Upper lobe of left lung (tissue), 4 donors: ENCODE measurements around the gene PTCH1.

ENCODE experiments used
- CTCF ChIP-seq, 6 experiments: fragments of 450-650 bp in 4 of 6; fragments of 200-600 bp in 2 of 6; sonication (generic) in 2 of 6; IDR thresholded peaks; one replicate each; pipeline ENCODE4 v1.5.1; 2016 to 2019; ENCODE audit warnings: antibody characterized with exemption in 6 of 6
- EP300 ChIP-seq, 4 donors: sonication (generic); formaldehyde crosslinking; IDR thresholded peaks; one replicate each; pipeline ENCODE4 v1.5.1; 2017; ENCODE audit warnings: antibody characterized with exemption in 4 of 4, control low read depth in 2 of 4
- POLR2A ChIP-seq, 4 donors: fragments of 450-650 bp; IDR thresholded peaks; one replicate each; pipeline ENCODE4 v1.5.1; 2016 to 2017; ENCODE audit warnings: antibody characterized with exemption in 4 of 4, mild to moderate bottlenecking in 2 of 4
- POLR2AphosphoS5 ChIP-seq, 2 donors: sonication (generic); formaldehyde crosslinking; IDR thresholded peaks; one replicate each; pipeline ENCODE4 v1.5.1; 2017; ENCODE audit warnings: antibody characterized with exemption in 2 of 2

GRCh38 chr9:95411054-95411892 lies 105.5 kb downstream of the PTCH1 start:
- TF ChIP-seq POLR2A (IDR thresholded peaks at IDR 0.05): no peak
- TF ChIP-seq CTCF (IDR thresholded peaks at IDR 0.05): no peak
- no peak for TF ChIP-seq EP300 (IDR thresholded peaks at IDR 0.05)
- TF ChIP-seq POLR2AphosphoS5 (IDR thresholded peaks at IDR 0.05): no peak
